Measurements from ENCODE around the gene GRP. TPM values are rescaled to one million over a fixed set of nuclear protein-coding genes. Genes with fewer than 3 reads are reported as not detected.

Gene GRP
- polyA plus RNA-seq, 3 donors: 0.27 to 1.3 (median 0.53) TPM

DNA sequence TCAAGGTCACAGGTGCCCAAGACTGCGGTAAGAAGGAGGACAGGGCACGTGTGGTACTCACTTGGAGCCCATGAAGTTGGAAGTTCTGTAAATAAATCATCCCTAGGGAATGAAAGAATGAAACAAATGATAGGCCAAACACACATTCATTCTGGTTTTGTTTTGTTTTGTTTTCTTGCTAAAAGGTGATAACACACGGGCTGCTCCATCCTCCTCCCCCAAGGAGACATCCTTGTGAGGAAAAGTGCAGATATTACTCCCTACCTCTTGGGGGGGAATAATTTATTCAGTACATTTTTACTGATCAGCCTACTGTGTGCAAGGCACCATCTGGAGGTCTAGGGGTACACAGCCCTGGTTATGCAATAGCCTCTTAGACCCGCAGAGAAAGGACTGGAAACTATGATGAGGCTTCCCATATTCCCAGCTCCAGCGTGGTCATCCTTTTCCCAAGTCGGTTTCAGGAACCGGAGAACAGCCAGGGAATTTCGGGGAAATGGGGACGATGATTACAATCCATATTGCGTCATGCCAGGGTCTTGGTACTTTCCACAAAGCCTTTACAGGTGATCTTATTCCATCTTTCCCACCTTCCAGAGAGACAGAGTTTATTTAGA lies 47.0 kb downstream of the GRP start:
- no peak for DNase-seq

DNA sequence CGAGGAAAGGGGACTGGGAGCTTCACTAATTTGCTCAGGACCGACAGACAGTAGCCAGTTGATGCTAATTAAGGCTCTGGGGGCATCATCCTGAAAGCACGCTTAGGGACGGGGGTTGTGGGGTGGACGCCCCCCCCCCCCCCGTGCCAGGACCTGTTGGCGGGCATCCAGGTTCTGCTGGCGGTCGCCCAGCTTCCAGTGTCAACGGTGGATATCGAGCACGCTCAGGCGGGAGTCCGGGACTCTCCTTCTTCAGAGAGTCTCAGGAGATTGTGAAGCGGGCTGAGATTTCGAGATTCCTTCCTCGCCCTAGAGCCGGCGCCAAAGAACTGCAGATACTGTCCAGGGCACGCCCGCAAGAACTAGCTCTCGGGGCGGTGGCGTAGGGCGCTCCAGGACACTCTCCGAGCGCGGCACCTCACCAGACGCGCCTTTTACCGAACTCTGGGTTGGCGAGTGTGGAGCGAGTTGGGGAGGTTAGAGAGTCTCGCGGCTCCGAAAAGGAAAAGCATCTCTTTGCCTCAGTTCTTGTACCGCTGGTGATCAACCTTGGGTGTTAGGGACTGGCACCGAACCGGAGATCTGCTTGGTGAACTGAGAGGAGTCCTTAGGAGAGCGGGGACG lies 47.7 kb downstream of the GRP start:
- no peak for DNase-seq

DNA sequence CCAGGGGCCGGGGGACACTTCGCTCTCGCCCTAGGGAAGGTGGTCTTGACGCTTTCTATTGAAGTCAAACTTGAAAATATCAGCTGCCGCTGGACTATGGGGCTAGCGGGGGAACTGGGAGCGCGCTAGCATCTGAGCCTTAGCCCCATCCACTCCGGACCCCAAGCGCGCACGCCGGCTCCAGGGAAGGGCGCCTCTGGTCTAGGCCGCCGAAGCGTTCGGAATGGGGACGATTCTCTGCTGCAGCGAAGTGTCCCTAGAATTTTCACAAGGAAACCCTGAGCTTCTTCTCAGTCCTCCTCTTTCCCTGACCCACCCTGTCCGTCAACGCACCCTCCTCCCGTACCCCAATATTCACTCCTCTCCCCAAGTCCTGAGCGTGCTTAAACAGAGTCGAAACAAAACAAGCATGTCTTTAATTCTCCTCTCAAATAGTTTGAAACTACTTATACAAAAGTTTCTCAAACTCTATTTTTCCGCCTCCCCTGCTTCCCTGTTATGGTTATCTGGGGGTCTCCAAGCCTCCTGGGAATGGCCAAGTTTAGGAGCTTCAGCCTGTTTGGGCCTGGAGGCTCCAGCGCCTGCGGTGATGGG lies 48.3 kb downstream of the GRP start:
- DNase-seq: no peak

DNA sequence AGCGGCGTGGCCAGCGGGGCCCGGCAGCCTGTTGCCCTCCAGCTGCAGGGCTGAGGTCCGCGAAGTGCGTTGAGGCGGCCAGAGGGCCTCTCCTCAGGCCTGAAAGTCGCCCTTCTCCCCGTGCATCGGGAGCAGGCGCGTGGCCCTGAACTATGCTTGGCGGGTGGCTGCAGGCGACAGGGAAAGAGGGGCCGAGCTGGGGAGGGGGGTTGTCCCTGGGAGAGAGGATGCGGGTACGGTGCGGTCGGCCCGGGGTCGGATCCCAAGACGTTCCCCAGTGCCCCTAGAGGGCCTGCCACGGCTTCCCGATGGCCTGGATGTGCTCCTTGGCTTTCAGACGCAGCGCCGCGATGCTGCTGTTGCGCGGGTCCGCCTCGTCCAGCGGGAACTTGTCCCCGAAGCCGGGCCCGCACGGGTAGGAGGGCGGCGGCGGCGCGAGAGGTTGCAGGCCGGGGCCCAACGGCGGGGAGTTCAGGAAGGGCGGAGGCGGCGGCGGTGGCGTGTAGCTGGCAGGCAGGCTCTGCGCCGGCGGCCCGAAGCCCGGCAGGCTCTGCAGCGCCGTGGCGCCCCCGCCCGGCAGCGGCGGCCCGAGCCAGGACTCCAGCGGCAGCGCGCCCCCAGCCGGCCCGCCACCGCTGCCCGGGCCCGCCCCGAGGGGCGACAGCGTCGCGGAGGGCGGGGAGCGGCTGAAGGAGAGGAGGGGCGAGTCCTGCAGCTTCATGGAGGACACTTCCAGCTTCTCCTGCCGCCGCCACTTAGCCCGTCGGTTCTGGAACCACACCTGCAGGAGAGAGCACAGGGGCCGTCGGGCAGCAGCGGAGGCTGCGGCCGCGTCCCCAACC lies 49.0 kb downstream of the GRP start:
- no peak for DNase-seq

DNA sequence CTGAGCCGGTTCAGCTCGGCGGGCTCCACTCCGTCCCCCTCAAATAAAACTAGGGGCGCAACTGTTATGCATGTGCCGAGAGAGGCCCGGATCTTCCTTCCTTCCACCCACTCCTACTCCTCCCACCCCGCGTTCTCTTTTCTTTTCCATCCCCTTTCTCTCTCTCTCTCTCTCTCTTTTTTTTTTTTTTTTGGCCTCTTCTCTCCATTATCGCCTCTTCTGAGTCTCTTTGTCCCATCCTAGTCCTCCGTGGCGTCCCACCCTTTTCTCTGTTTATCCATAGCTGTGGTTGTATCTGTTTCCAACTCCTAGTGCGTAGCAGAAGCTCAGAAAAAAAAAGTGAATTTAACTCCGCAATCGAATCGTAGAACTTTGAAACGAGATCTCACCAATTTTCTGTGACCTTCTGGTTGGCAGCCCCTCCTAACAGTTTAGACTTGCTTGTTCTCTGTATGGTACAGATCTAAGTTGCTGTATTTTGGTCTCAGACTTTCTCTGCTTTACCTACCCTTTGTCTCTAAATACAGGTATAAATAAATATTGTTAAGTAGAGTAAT lies 49.7 kb downstream of the GRP start:
- no peak for DNase-seq

DNA sequence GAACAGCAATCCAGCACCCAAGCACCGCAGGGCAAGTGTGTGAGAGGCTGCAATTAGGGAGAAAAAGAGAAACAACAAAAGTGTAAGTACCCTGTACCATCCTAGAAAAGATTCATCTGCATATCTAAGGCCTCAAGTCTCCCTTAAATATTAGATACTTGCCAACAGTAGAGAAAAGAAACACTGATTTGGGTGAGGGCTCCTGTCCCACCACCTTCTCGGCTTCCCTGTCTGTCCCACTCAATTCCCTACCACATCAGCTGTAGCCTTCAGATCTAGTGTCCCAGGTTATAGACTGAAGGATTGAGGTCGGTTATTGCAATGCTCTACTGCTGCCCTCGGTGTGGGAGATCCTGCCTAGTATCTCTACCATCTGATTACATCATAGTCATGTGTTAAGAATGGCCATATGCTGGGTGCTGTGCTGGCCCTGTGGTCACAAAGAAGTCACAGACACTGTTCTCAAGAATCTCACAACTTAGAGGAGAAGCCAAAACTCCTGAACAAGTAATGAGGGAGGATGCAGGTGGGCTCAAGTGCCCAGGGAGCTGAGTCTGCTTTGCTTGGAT lies 50.8 kb downstream of the GRP start:
- DNase-seq: no peak

DNA sequence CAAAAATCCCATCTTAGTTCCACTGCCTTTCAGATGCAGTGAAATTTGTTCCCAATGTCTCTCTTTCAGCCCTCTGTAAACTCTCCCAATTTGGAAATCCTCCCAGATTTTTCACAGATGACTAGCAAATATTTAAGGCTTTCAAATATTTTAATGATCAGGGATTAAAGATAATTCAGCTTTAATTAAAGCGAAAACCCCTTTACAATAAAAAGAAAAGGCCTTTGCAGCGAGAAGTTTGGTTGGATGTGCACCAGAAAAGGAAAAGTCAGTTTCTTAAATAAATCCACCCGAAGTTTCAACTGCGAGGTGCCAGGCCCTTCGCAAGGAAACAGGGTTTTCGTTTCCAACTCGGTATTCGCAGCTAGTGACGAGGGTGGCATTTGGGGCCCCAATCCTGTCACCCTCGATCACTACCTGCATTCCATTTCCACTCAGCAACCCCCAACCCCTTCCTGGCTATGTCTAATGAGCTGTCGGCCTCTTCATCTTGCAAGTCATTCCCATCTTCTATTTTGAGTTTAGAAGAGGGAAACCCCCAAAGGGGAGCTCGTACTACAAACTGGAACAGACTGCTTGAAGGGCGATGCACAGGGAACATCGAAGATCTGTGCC lies 51.8 kb downstream of the GRP start:
- no peak for DNase-seq

DNA sequence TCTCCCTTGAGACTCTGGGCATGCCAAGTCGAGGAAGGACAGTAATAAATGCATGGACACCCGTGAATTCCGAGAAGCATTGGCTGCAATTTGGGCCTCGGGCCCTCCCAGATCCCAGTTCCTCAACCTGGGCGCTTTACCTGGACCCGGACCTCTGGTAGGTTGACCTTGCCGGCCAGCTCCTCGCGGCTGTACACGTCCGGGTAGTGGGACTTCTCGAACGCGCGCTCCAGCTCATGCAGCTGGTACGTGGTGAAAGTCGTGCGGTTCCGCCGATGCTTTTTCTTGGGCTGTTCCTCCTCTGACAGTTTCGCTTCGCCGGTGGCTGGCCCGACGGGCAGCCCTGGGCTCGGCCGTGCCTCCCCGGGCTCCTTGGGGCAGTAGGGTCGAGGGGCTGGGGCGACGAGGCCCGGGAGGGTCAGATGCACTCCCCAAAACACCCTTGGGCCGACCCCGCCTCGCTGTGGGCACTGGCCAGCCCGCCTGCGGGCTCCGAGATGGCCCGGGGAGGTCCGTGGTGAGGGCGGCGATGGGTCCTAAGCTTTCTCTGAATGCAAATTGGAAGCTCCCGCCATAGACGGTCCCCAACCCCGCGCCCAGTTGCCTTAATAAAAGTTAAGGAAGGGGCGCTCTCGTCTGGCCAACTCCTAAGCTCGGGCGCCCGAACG lies 52.4 kb downstream of the GRP start:
- no peak for DNase-seq

DNA sequence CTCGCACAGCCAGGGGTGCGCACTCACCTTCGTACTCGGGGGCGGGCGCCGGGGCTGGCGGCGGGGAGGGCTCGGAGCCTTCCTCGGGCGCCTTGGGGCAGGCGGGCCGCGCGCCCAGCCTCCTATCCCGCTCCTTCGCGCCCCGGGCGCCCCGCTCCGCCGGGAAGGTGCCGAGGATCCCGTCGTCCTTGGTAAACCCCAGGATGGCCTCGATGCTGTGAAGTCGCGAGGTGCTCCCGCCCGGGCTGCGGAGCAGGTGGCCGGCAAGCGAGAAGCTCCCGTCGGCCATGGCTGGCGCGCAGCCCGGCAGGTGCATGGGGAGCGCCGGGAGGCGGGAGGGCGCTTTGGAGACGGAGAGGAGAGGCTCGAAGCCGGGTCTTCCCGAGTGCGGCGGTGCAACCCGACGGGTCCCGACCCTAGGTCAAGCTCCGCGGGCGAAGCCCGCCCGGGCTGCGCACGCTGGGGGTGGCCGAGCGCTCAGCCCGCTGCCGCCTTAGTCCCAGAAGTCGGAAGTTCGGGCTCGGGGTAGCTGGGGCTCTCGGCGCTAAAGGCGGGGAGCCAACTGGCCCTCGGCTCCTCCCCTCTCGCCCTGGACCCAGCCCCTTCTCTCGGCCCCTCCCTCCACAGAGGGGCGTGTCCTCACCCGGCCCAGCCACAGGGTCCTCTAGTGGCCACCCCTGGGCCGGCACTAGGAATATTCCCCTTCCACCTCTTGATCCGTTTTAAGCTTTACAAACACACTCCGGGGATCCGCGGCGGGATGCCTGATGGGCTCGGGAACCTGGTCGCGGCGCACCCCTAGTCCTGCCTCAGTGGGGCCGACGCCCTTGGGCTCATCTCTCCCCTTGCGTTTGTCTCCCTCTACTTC lies 53.2 kb downstream of the GRP start, which contains the start of gene RAX:
Gene RAX (minus strand): TSS at position 564 of the 868 bp plus-strand sequence. CDS start 248 bp downstream, at position 316.
- DNase-seq: no peak

DNA sequence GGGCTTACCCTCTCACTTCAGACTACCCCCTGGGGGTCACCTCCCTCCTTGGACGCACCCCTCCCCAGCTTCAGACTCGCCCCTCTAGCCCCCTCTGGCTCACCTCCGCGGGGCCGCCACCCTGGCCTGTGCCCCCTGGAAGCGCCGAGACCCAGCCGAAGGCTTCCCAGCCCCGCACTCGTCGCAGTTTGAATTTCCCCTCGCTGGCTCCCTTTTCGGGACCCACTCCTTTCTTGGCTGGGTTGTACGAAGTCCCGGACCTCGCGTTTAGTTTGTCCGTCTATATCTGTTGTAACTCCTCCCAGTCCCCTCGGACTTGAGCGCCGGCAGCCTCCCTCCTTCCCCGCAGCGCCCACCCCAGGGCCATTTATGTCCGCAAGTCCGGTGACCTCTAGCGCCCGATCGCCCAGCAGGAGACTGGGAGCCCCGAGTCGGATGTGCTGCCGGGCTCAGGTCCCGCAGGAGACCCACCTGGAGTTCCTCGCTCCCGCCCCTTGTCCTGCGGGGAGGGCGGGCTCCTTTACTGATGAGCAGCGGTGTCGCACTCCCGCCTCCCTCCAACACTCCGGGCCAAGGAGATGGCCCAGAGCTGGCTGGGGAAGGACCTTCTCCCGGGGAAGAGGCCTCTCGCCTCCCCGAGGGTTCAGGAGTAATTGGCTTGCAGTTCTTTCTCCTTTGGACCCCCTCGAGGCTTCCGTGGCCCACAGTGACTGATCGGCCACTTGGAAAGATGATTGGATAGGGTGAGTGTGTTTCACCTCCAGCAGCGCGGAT lies 54.0 kb downstream of the GRP start:
- no peak for DNase-seq

DNA sequence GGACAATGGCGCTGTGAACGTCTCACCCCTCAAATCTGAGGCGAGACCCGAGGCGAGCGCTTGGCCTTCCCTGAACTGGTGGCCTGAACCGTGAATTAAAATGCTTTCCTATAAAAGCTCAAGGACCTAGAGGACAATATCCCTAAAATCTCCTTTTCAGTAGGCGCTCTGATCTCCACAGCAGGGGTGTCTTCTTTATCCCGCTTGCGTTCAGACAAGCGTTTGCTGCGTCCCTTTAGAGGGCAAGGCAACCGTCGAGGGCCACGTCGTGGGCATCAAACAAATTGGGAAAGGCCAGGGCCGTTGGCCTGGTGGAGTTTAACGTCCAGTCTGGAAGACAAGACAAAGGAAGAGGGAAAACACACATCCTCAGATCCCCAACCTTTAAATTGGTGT lies 54.6 kb downstream of the GRP start:
- DNase-seq: no peak

DNA sequence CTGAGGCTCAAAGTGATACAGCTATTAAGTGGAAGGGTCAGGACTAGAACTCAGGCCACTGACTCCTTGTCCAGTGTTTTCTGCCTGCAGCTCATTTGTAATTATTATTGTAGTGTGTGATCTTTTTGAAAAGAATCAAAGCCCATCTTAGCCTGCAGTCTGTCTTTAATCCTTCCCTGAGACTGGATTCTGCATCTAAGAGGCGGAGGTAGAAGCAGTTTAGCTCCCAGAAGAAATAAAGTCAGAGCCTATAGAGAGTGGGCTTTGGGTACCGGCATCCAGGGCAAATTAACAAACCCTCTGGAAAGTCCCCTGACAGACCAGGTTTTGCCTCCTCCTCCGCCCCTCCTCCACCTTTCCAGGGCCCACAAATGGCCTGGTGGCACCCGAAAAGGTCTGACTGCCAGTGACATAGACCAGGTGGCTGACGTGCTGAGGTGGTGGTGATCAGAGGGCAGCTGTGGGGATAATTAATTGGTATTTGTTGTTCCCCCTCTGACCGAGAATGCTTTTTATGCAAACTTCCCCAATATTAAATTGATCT lies 55.5 kb downstream of the GRP start:
- DNase-seq: no peak

DNA sequence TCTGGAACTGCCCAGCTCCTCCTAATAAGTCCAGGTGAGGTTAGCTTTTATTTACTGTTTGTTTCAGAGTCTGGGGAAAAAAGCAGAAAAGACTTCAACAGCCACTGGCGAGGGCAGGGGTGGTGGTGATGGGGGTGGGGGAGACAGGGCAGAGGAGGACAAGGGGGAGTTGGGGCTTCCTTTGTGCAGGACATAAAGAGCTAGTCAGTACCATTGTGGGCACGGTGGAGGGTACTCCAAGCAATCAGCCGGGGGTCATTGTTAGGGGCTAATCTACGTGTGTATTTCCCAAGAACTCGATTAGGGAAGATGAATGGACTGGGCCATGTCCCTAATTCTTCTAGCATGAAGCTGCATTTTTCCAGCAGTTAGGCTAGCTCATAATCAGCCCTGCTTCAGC lies 56.1 kb downstream of the GRP start:
- no peak for DNase-seq

DNA sequence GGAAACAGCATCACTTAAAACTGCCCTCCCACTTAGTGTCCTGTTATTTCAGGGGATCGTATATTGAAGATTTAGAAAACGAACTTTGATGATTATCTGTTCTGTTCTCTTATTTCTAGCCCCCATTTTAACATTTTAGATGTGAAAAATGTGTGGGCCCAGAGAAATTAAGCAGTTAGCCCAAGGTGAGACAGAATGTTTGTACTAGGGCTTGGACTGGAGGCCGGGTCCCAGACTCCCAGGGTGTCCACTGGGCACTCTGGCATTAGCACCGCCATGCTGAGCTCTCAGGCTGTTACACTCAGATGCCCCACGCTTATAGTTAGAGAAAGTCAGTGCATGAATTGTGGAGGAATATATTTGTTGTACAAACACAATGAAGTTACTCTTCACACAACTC lies 58.8 kb downstream of the GRP start:
- no peak for DNase-seq

DNA sequence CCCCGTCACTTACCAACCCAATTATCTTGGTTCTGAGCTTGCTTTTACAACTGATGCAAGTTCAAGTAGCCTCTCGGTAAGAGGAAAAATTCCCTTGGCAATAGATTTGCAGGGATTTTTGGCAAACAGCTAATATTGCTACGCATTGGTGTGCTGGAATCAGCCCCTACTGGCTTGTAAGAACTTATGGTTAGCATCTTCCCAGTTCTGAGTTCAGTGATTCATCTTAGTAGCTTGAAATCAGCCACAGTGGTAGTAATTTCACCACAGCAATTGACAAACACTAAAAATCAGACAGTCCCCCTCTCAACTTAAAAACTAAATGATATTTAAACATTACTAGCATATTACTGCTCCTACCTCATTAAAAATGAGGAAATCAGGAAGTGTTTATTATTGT lies 59.2 kb downstream of the GRP start:
- no peak for DNase-seq

DNA sequence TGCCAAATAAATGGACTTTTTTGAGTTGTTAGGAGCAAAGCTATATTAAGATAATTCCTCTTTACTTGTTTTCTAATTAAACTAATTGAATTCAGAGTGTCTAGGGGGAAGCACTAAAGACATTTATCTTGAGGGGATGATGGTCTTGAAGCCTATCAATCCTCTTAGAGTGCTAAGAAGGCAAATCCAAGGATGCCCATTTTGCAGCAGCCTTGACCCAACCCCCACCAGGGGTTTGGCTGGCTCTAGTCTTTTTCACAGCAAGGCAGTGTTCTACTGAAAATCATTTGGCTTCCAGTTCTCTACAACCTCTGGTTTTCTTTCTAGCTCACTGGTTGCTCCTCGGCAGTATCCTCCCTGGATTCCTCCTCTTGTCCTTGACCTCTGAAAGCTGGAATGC lies 59.8 kb downstream of the GRP start:
- no peak for DNase-seq
